GM21390 (cell line): Measurements from ENCODE around the gene CLK2.
"Not testable (repeated sequence)": the region's sequence is repeated elsewhere in the genome, so short reads cannot be mapped to it uniquely, and the experiment has no call there.

ENCODE experiments used
- ATAC-seq: cut with Tn5 transposase; IDR thresholded peaks from one replicate; pipeline ENCODE4 v1.9.1; 2021; ENCODE audit not compliant: unreplicated experiment

Gene CLK2

GRCh38 chr1:155268630-155269029, 4.7 kb downstream of the CLK2 start:
- ATAC-seq: no peak

DNA sequence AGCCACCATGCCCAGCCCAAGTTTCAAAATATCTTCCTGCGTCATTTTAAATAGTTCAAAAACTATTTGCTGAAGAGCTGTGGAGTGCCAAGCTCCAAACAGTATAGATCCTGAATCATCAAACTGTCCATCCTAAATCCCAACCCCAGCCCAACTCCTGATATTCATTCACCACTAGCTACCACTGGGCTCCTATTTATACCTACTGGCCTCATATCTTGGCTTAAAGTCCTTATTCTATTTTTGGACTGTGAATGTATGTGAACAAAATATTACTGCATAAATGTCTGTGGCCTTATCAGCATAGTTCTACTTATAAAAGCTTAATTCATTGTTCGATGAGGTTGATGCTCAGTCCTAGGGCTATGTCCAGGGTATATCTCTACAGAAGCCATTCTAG, 5.9 kb downstream of the CLK2 start:
- no peak for ATAC-seq

GRCh38 chr1:155266553-155266952, 6.8 kb downstream of the CLK2 start:
- no peak for ATAC-seq

- no peak for ATAC-seq
These were observed 10.2 kb downstream of the CLK2 start for GRCh38 chr1:155263067-155263466.

GRCh38 chr1:155261852-155262673, 11.2 kb downstream of the CLK2 start, which contains the start of gene SCAMP3:
SCAMP3 (minus strand) TSS chr1:155262360; CDS start chr1:155262151, 209 bp downstream.
- peak; percentile 84 for ATAC-seq

- peak; percentile 15 for ATAC-seq
These were observed 11.8 kb downstream of the CLK2 start for GRCh38 chr1:155261493-155261851.

DNA sequence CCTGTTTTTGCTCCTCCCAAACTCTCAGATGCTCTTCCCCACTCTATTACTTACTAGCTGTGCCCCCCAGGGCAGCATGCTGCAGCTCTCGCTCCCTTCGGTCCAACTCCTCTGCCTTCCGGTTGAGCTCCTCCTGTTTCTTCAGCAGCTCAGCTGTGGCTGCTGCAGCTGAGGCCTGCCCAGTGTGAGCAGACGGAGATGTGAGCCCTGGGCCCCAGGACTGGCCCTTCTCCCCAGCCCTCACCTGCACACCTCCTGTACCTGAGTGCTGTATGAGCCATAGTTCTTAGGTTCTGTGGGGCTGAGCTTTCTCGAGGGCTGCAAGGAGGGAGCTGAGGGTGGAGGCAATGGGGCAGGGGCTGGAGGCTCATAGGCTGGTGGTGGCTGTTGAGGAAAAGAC, 13.0 kb downstream of the CLK2 start:
- ATAC-seq: no peak

DNA sequence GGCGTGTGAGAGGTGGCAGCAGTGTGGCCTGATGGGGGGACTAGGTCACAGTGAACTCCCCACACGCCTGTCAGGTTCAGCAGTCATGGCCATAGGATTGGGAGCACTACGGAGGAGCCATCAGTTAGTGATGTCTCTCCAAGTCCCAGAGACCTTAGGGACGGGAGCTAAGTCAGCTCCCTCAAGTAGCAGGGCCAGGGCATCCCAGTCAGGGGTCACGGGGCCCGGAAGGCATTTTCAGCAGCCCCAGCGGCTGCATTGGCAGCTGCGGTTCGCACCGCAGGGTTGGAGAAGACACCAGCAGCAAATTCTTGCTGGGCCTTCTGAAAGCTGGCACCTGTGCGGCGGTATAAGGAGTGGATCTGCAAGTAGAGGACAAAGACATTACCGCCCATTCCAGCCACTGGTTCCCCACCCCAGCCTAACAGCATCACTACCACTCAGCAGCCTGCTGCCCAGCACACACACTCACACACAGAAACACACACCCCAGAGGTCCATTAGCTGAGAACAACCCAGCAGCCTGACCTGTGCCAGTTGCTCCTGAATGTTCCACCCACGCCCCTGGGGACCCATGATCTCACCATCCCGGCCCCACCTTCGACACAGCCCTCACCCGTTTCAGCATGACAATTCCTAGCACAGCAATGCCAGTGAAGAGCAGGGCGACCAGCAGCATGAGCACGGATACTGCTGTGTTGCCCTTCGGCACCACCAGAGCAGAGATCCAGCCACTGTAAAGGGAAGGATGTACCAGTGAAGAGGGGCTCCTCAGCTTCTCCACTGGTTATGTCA, 17.0 kb downstream of the CLK2 start:
- no peak for ATAC-seq

DNA sequence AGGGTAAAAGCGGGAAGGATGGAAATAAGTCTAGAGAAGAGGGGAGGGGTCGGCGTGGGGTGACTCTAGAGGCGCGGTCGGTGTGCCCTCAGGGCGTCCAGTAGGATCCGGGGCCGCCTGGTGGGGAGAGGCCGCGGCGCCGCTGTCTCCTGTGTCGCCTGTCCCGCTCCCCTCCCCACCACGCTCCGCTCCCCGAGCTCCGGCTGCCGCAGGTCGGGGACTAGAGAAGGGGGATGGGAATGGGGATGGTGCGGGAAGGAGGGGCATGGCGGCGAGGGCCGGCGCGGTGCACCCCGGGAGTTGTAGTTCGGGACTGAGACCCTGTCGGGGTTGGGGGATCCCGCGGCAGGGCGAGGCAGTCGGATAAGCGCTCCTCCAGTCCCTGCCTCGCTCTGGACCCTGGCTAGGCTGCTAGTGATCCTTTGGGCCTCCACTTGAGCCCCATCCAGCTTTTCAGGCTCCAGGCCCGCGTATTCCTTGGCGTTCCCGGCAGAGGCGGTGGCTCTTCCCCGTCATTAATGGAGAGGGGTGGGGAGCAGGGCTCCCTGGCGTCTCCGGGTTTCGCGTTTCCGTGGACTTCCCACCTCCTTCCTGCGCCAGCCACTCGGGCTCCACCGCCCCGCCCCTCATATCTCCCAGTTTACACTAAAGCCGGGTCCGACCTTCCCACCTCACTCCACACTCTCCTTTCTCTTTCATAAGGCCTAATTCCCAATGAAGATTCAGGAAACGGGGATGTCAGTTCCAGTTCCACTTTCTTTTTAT, 17.9 kb downstream of the CLK2 start, which contains the start of gene ENTREP3:
Gene ENTREP3, minus strand, starts transcription at position 241 of the 765 bp plus-strand sequence. CDS start 606 bp downstream, outside the sequence.
- peak; percentile 48 for ATAC-seq

DNA sequence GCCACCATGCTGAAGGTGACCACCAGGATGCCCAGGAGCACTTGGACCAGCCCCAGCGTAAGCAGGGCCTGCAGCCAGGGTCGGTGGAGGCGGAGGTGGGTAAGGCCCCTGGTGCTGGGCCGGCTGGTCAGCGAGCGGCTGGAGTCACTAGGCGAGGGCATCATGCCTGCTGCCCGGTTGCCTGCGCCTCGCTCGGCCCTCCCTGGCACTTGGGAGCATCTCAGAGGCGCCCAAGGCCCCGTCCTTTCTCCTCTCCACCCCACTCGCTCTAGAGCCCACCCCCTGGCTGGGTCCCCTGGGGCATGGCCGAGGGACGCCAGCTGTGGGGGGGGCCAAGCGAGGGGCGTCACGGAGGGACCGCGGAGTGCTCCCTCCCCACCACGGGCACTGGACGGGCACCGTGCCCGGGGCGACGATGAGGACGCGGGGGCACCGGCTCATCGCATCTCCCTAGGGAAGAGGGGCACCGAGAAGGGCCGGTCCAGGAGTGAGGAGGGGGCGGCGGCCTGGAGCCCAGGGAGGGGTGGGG, 18.5 kb downstream of the CLK2 start:
- ATAC-seq: no peak

DNA sequence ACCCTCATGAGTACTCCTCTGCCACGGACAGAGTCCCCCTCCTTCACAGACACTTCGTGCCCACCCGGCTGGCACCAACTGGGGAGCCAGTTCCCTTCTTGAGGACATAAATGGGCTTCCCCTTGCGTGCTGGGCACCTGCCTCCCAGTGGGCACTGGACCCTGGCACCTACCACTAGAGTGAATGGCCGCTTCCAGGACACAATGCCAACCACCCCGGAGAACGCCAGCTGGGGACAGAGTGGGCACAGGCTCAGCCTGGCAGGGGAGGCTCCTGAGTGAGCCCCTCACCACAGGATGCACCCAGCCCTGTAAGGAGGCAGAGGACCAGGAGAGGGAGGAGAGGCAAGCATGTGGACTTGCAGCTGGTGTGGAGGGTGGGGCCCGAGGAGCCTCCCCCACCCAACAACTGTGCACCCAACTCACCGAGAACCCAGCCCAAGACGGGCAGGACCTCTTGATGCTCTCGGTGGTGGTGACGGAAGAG, 19.0 kb downstream of the CLK2 start:
- ATAC-seq: no peak

GRCh38 chr1:155253797-155254196, 19.5 kb downstream of the CLK2 start:
- ATAC-seq: no peak

DNA sequence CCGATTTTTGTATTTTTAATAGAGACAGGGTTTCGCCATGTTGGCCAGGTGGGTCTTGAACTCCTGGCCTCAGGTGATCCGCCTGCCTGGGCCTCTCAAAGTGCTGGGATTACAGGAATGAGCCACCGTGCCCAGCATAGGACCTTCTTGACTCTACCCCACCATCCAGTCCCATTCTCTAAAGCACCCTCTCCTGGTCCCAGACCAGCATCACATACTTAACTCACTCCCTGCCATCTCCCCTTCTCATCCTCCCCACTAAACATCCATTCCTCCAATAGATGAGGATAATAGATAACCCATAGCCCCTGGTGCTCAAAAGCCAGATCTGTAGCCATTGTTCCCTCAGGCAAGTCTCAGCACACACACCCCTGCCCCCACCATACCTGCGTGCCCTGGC, 20.1 kb downstream of the CLK2 start:
- ATAC-seq: no peak

DNA sequence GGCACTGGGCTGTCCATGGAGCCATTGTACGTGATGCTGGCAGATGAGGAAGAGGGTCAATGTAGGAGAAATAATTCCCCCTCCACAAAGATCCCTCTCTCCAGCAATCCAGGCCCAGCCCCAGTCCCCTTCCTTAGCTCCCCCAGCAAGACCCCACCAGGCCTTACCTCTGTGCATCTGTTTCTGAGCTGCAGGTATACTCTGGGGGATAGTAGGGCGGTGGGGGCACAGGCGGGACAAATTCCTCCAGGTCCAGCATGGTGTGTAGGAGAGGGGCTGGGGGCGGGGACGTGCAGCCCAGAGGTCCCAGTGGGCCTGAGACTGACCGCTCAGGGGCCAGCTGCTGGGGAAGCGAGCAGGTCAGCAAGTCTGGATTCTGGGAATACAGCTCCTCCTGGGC, 21.7 kb downstream of the CLK2 start:
- no peak for ATAC-seq

GRCh38 chr1:155250633-155251449, 22.5 kb downstream of the CLK2 start:
- peak; percentile 90 for ATAC-seq

DNA sequence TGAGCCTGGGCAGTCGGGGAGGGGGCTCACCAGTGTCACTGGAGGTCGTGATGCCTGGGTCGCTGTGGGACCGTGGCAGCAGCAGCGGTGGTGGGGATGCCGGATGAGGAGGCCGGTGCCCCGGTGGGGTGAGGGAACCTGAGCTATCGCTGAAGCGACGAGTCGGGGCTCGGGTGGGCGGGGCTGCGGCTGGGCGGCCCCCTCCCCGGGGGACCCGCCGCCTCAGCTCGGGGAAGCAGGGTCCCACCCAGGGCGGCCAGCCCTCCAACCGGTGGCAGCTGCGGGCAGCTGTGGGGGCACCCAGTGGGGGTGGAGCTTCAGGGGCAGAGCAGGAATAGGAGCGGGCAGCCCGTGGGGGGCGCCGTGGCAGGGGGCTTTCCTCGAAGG, 23.1 kb downstream of the CLK2 start:
- no peak for ATAC-seq

GRCh38 chr1:155247667-155248553, 25.4 kb downstream of the CLK2 start:
- ATAC-seq: no peak

DNA sequence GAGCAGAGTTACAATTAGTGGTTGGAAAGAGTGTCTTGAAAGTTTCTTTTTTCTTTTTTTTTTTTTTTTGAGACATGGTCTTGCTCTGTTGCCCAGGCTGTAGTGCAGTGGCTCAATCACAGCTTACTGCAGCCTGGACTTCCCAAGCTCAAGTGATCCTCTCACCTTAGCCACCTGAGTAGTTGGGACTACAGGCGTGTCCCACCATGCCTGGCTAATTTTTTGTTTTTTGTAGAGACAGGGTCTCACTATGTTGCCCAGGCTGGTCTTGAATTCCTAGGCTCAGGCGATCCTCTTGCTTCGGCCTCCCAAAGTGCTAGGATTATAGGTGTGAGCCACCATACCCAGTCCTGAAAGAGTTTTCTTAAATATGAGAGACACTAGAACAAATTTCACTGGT, 26.5 kb downstream of the CLK2 start:
- not testable (repeated sequence) for ATAC-seq

GRCh38 chr1:155245163-155245524, 28.2 kb downstream of the CLK2 start:
- ATAC-seq: no peak
